Stimulated activated CD8-positive, alpha-beta memory T cell treated with anti-CD3 and anti-CD28 coated beads, Interleukin-2, amount 100 ng/mL, for 1 hour (primary cell): ENCODE results near the gene CD200R1L.

Experiments
- DNase-seq, 2 donors: peaks; one replicate each; pipeline ENCODE4 v3.0.0-alpha.2; 2020; ENCODE audit warnings: low read depth in 2 of 2

The CD200R1L gene

DNA sequence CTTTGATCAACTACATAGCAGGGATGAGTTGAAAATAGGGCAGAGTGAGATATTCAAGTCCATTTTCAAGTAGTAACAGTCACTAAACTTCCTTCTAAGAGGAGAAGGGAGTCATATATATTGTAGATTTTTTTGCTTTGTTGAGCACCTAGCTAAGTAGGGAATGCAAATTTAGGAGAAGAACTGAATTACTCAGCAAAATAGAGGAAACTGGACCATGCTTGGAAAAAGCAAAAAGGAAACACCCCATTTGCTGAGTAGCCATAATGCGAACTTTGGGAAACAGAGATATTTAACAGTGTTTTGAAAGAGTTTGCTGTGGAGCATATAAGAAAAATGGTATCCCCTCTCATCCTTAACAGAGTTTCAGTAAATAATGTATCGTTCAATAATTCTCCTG is 54.9 kb downstream of the CD200R1L start:
- no peak for DNase-seq

DNA sequence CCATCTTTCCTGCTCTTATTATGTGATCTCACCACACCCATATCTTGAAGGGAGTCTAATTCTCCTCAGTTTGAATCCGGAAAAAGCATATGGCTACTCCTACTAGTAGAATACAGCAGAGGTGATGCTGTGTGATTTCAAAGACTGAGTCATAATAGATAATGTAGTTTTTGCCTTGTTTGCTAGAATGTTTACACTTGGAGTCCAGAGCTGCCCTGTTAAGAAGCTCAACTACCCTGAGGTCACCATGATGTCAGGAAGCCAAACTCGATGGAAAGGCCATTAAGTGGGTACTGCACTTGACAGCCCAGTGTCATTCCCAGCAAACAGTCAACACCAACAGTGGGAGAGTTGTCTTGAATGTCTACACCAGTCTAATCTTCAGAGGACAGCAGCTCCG is 56.9 kb downstream of the CD200R1L start:
- DNase-seq, result no peak

DNA sequence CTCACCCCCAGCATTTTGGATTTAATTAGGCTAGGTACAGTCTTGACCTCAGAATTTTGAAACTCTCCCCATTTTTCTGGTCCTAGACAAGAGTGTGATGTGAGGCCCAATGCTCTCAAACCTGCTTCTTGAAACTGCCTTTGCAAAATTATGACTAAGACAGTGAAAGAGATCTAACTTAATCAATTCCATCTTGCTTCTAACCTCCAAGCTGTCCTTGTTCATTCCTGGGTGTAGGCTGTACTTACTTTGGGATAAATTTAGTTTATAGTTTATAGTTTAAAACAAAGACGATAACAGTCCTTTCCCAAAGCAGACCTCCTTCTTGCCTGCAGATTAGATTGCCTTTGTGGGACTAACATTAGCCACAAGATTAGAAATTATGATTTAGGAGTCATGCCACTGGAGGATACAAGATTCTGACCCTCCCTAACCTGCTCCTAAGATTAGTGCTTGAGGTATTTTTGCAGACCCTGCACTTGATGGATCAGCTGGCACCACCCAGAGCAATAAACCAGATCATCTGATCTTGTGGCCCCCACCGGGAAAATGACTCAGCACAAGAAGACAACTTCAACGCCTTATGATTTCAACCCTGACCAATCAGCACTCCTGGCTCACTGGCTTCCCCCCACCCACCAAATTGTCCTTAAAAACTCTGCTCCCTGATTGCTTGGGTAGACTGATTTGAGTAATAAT is 59.6 kb downstream of the CD200R1L start:
- no peak for DNase-seq

DNA sequence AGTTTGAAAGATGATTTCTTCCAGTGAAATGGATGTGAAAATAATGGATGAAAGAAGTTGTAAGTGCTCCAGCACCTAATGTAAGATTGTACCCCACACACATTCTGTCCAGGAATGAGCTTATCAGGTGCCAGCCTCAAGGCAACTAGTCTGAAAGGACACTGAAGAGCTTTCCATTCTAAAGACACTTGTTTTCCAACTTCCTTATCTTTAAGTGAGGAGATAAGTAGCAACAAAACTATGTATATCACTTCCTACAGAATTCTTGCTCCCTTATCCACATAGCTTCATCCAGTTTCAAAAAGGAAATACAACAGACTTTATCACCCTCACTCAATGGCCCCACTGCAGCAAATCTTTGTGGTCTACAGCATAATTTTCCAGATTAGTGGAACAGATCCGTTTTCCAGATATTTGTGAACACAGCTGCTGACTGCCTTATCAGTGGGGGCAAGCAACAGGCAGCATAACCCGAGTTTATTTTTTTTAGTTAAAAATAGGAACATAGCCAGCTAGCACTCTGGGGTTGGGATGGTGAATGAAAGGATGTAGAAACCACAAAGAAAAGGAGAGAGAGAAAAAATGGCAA is 60.6 kb downstream of the CD200R1L start:
- no peak for DNase-seq

DNA sequence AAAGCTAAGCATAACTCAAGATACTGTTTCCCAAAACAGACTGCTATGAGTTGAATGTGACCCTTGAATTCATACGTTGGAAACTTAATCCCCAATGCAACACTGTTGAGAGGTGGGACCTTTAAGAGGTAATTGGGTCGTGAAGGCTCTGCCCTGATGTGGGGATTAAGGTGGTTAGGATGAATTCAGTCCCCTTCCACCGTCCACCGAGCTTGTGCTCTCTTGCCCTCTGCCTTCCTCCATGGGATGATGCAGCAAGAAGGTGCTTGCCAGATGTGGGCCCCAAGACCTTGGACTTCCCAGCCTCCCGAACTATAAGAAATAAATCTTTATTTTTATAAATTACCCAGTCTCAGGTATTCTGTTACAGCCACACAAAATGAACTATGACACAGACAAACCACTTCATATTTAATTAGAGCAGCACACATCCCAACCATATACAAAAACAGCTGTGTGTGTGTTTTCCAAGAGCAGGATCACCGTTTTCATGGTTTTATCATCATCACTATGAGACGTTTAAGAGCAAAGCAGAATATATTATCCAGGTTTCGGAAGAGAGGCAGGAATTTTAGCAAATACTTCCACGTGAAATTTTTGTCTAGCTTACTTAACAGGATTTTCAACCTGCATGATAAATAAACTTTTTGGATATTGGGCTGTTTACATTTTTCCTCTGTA is 61.2 kb downstream of the CD200R1L start:
- DNase-seq, result no peak

DNA sequence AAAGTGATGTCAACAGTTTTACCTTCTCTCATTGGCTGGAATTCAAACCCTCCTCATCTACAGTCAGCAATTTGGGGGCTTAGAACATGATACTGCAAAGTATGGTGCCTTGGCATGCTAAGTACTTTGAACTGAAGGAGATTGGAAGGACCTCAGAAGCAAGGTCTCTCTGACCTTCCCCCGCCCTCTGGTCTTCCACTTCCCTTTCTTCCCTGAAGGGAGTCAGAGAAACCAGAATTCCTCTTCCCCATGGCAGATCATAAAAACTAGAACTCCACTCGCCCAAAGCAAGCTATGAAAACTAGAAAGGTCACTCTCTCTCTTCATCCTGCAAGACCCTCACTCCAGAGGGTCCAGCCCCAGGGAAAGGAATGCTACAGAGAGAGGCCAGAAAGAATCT is 64.2 kb downstream of the CD200R1L start:
- no peak for DNase-seq

DNA sequence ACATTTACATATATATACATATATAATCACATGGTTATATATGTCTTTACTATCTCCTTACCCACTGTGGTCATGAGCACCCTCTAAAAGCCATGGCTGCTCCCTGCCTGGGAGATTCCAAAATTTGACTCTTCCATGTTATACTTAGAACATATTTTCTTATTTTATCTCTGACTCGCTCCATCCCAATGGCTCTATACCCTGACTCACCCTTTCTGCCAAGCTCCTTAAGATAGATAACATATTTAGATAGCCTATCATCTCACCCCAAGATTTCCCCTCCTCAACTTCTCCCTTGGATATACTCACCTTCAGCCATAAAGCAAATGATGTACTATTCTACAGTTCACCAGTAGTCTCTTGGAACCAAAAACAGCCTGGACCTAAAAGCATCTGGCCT is 65.1 kb downstream of the CD200R1L start:
- no peak for DNase-seq

DNA sequence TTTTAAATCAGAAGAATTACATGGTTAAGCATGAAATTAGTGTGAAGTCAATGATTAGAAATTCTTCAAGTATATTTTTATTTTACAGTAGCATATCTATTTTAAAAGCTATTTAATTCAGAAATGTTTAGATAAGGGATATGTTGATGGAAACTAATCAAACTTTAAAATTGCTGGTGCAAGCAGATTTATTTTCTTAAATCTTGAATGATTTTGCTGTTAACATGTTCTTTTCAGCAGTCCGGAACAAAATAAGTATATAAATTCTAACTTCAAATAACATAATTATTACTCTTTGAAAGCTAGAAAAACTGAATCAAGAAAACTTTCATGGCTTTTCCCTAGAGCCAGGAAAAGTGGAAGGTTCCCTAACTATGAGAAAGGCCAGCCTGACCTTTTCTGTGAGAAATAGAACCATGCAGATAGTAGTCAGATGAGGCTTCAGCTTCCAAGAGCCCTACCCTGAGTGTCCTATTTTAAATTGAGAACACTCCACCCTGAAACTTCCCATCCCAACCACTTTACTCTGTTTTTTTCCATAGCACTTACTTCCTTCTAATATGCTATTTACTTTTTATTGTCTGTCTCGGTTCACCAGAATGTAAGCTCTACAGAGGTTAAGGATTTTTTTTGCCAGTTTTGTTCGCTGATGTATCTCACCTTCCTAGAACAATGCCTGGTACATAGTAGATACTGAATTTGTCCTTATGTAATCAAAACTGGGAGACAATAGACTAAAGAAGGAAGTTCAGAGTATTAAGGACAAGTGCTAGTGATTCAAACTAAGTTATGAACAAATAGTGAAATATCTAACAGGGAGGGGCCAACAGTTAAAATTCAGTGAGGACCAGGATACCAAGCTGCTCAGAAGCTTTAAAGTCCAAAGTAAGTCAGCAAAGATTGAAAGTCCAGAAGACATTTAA is 66.8 kb downstream of the CD200R1L start:
- DNase-seq, result no peak

DNA sequence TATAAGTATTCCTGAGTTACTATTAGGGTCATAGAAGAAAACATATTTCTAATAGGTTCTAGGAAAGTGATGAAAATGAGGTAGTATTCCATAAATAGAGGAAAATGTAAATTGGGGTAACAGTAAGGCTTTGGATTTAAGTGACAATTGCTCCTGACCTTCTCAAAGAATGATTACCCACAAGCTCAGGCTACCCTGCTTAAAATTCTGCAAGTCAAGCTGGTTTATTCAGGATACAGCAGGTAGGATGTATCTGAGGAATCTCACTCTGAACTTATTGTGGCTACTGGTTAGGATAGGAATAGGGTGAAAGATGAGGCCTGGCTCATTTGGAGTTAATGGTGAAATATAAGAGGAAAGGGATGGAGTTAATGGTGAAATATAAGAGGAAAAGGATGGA is 67.7 kb downstream of the CD200R1L start:
- no peak for DNase-seq

DNA sequence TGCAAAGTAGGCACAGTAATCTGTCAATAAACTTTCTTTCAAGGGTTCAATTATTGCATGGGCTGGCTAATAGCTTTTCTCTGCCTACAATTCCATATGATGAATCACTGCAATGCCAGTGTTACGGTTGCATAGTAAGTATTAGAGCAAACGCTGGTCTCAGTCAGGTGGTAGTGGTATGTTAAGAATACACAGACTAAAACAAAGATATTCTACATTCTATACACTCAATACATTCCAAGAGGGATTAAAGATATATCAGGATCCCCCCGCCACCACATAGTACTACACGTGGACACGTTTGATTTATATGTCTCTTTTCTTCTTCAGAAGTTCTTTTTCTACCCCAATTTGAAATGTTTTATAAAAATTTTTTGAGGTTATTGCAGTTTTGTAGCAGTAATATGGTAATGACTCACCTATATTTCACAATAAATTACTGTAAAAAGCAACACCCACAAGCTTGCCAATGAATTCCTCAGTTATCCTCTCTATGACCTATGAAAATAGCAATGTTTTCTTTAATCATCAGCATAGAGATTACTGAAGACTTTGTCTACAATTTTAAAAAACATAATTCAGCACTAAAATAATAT is 68.2 kb downstream of the CD200R1L start:
- no peak for DNase-seq

DNA sequence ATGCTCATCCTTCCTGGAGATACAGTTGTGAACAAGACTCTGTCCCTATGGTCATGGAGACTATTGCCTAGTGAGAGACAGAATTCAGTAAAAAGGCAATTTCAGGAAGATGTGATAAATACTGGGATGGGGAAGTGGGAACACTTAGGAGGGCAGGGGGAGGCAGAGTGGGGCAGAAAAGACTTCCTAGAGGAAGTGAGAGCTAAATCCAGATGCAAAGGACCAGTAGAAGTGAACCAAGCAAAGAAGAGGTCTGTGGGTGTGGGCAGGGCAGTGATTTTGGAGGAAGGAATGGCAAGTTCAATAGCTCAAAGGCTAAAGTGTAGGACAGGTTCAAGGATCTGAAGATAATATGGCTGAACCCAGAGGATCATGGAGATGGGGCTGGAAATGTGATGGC is 68.9 kb downstream of the CD200R1L start:
- DNase-seq, result no peak

DNA sequence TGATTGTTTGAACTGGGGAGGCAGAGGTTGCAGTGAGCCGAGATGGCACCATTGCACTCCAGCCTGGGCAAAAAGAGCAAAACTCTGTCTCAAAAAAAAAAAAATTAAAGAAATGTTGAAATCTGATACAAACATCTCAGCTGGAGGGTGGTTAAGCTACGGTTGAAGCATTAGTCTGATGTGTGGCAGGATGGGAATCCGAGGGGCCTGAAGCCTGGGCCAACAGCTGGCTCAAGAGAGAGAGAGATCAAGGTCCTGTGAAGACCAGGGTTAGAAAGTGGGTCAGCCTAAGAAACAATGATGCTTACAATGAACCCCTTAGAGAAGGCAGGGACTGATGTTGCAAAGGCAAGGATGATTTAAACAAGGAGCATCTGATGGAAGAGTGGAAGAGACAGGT is 69.8 kb downstream of the CD200R1L start:
- DNase-seq, result no peak

DNA sequence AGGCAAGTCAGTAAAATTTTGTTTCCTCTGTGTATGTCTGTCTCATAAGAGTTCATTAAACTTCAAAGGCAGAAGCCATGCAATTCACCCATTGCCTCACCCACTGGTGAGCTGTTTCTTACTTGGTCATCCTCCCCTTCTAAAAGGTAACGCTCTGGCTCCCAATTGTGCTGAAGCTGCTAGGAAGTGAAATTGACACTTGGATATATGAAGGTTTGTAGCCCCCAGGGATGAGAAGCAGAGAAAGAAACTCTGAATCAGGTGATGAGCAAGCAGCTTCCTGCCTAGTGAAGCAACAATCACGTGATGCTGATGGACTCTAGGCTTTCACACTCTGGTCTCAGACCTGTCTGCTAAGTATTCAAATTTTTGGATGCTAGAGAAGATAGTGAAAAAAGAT is 70.7 kb downstream of the CD200R1L start:
- DNase-seq, result no peak

DNA sequence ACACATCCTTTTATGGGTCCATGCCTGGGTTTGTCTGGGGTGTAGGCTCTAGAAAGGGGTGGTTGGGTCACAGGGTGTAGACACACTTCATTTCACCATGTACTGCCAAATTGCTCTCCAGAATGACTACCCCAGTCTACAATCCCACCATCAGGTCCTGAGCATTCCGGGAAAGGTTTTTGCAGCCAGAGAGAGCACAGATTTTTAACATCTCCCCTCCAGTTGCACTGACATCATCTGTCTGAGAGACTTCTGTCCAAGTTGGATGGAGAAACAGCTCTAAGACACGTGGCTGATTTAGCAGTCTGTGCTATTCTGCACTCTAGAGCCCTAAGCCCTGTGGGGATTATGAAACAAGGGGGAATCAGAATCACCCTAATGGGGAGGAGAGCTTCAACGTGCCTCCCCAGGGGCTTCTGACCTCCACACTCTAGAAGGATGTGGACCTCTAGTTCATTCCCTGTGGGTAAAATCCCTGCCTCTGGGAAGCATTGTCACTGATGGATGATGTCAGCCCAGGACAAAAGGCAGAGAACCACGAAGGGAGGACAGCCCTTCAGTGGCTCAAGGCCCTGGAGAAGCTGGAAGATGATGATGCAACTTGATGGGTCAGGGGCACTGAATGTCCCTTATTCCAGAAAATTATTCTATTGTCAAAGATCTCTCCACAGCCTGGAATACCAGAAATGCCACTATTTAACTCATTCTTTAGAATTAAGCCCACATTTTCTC is 71.5 kb downstream of the CD200R1L start:
- no peak for DNase-seq

DNA sequence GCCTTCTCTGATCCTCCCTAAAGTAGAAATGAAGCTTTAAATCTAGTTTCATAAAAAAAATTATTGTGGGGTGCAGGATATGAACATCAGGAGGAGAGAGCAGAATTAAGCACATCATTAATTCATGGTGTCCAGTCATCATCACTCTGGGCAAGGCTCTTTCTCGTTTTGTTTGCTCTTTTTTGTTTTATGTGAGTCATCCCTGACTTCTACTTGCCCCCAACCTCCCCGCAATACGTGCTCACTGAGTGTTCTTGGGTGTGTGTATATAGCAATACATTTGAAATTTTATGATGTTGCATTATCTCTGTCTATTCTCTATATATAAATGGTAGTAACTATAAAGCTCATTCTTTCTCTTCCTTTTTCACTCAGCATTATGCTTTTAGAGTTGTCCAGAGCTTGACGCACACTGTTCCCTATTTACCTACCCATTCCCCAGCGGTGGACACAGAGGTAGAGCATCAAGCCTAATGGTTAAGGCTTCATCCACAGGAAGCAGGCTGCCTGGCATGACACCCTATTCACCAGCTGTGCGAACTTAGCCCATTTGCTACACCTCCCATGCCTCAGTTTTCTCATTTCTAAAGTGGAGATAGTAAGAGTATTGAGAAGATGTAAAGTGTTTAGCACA is 72.3 kb downstream of the CD200R1L start:
- DNase-seq, result no peak

DNA sequence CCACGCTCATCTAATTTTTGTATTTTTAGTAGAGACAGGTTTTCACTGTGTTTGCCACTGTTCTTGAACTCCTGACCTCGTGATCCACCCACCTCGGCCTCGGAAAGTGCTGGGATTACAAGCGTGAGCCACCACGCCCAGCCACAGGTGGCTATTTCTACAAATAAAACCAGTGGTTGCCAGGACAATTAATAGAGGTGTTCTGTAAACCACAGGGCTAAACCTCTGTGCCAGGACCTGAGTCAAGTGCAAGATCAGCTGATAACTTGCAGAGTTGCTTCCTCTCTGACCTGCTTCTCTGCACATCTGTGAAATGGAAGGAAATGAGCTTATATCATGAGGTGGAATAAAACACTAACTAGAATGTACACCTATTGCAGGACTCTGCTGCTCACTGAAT is 72.8 kb downstream of the CD200R1L start:
- no peak for DNase-seq

DNA sequence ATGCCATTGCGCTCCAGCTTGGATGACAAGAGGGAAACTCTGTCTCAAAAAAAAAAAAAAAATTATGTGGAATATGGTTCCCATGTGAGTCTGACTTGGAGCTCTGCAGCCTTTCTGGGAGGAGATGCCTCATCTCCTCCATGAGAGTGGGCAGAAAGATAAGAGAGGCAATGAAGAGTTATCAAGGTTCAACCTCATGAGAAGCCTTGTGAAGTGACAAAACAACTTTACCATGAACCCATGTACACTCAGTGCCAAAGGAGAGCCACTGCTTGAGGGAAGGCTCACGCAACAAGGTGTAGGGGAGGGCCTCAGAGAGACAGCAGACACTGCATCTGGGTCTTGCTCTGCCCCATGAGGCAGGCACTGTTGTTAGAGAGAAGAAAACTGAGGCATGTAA is 75.7 kb downstream of the CD200R1L start:
- no peak for DNase-seq

DNA sequence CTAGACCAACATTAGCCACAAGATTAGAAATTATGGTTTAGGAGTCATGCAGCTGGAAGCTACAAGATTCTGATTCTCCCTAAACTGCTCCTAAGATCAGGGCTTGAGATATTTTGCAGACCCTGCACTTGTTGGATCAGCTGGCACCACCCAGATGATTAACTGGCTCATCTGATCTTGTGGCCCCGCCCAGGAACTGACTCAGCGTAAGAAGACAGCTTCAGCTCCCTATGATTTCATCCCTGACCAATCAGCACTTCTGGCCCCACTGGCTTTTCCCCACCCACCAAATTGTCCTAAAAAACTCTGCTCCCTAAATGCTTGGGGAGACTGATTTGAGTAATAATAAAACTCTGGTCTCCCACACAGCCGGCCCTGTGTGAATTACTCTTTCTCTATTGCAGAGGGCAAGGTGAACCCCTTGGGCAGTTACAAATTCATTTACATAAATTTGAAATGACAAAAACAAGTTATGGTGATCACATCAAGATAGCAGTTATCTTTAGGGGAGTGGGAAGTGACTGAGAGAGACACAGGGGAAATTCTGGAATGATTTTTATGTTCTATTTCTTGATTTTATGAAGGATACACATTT is 76.5 kb downstream of the CD200R1L start:
- DNase-seq, result no peak

DNA sequence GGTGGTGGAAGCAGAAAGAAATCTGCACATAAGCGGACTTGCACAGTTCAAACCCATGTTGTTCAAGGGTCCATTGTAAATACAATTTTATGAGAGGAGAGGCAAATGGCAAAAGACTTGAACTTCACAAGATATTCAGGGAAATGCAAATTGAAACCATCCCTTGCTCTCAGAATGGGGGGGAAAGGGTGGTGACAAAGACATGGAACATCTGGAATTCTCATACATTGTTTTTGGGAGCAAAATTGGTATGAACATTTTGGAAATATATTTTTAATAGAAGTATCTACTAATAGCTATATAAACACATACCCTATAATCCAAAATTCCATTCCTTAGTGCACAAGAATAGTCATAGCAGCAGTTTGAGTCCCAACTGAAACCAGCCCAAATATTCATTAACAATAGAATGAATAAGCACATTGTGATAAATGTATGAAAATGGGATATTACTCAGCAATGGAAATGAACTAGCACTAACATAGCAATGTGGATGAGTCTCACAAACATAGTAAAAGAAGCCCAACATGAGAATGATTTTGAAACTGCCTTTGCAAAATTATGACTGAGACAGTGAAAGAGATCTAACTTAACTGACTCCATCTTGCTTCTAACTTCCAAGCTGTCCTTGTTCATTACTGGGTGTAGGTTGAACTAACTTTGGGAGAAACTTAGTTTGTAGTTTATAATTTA is 77.2 kb downstream of the CD200R1L start:
- DNase-seq, result no peak

DNA sequence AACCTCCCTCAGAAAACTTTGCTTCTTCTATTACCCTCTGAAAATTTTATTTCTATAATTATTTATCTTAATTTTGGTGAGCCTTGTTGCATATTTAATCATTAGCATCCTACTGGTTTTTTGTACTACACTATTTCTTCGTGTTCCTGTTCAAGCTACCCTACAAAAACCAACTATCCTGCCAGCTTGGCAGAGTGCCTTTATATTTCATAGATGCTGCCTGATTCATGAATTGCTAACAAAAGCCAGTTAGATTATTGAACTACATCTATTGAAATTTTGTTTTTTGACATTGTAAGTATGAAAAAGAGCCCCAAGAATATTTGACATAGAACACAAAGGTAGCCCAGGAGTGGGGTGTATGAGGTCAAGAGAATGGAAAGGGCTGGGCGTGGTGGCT is 78.9 kb downstream of the CD200R1L start:
- no peak for DNase-seq
